GM23248 (cell line): Measurements from ENCODE around the gene ESYT2. TPM values are rescaled to one million over a fixed set of nuclear protein-coding genes. Genes with fewer than 3 reads are reported as not detected.

Experiments
- DNase-seq: peaks from one replicate; pipeline ENCODE4 v3.0.0-alpha.2; 2015
- H2AFZ ChIP-seq: fragments of 200-600 bp; sonication (generic); 2 replicates; pipeline ENCODE4 v1.6.1; 2016; ENCODE audit warnings: antibody characterized with exemption
- H3F3A ChIP-seq: fragments of 200-600 bp; sonication (generic); 2 replicates; pipeline ENCODE4 v1.6.1; 2016; ENCODE audit warnings: mild to moderate bottlenecking, antibody characterized with exemption, mixed run types; ENCODE audit not compliant: insufficient read depth
- H3K27ac ChIP-seq: fragments of 200-600 bp; sonication (generic); 2 replicates; pipeline ENCODE4 v1.5.1; 2016; ENCODE audit warnings: mild to moderate bottlenecking
- H3K27me3 ChIP-seq: fragments of 200-600 bp; sonication (generic); replicated peaks from 2 replicates; pipeline ENCODE4 v1.6.1; 2016; ENCODE audit warnings: mild to moderate bottlenecking; ENCODE audit not compliant: insufficient read depth
- H3K36me3 ChIP-seq: fragments of 200-600 bp; sonication (generic); 2 replicates; pipeline ENCODE4 v1.6.1; 2016; ENCODE audit warnings: low read depth, mild to moderate bottlenecking
- H3K4me1 ChIP-seq: fragments of 200-600 bp; sonication (generic); 2 replicates; pipeline ENCODE4 v1.6.1; 2016; ENCODE audit warnings: mild to moderate bottlenecking; ENCODE audit not compliant: insufficient read depth
- H3K4me2 ChIP-seq: fragments of 200-600 bp; sonication (generic); one replicate; pipeline ENCODE4 v1.6.1; 2016; ENCODE audit warnings: mild to moderate bottlenecking; ENCODE audit not compliant: unreplicated experiment
- H3K4me3 ChIP-seq: fragments of 200-600 bp; sonication (generic); 2 replicates; pipeline ENCODE4 v1.5.1; 2016; ENCODE audit warnings: mild to moderate bottlenecking
- H3K79me2 ChIP-seq: fragments of 200-600 bp; sonication (generic); 2 replicates; pipeline ENCODE4 v1.6.1; 2016; ENCODE audit warnings: mild to moderate bottlenecking; ENCODE audit not compliant: insufficient read depth
- H3K9ac ChIP-seq: fragments of 200-600 bp; sonication (generic); 2 replicates; pipeline ENCODE4 v1.6.1; 2016; ENCODE audit warnings: mild to moderate bottlenecking
- H3K9me2 ChIP-seq: fragments of 200-600 bp; sonication (generic); 2 replicates; pipeline ENCODE4 v1.6.1; 2016; ENCODE audit warnings: mixed run types, mild to moderate bottlenecking, moderate library complexity; ENCODE audit not compliant: insufficient read depth
- H3K9me3 ChIP-seq: fragments of 200-600 bp; sonication (generic); one replicate; pipeline ENCODE4 v1.6.1; 2017; ENCODE audit warnings: low read depth
- H4K20me1 ChIP-seq: fragments of 200-600 bp; sonication (generic); 2 replicates; pipeline ENCODE4 v1.6.0; 2016; ENCODE audit not compliant: insufficient read depth
- EZH2 ChIP-seq: fragments of 200-600 bp; sonication (generic); IDR thresholded peaks from 2 replicates; pipeline ENCODE4 v1.6.1; 2018; ENCODE audit warnings: antibody characterized with exemption, mild to moderate bottlenecking; ENCODE audit not compliant: insufficient read depth, poor library complexity, severe bottlenecking
- EZH2phosphoT487 ChIP-seq: fragments of 200-600 bp; sonication (generic); IDR thresholded peaks from 2 replicates; pipeline ENCODE4 v1.6.1; 2018; ENCODE audit warnings: antibody characterized with exemption, moderate library complexity, mild to moderate bottlenecking, low read depth; ENCODE audit not compliant: insufficient read depth
- WGBS, 2 experiments: methylation state at CpG; one replicate each; pipeline ENCODE4 v1.1.6; 2015 to 2017; ENCODE audit warnings: low lambda C conversion rate in 2 of 2, low coverage in 1 of 2; ENCODE audit errors: missing lambda C conversion rate in 2 of 2; 5-methylcytosine and 5-hydroxymethylcytosine counted together
- in situ Hi-C: fragments of 300-500 bp; cut with MboI; formaldehyde crosslinking; loops from 2 replicates; pipeline ENCODE4 v1.15.0; 2020
- polyA plus RNA-seq: library from polyadenylated mRNA; unstranded; fragments of >200 nt; fragmentation: Nextera tagmentation; extraction: Ambion mirVana; gene quantifications from 2 replicates; pipeline ENCODE4 v1.2.1, GENCODE V29; 2016
- total RNA-seq: library from RNA; depleted of rRNA; stranded (reverse); fragments of >200 nt; shearing (Covaris generic); gene quantifications from 2 replicates; pipeline ENCODE4 v1.2.3, GENCODE V29; 2014

The ESYT2 gene
- total and polyA plus RNA-seq, 2 experiments from 2014 or later: 49.9 to 129 TPM

DNA sequence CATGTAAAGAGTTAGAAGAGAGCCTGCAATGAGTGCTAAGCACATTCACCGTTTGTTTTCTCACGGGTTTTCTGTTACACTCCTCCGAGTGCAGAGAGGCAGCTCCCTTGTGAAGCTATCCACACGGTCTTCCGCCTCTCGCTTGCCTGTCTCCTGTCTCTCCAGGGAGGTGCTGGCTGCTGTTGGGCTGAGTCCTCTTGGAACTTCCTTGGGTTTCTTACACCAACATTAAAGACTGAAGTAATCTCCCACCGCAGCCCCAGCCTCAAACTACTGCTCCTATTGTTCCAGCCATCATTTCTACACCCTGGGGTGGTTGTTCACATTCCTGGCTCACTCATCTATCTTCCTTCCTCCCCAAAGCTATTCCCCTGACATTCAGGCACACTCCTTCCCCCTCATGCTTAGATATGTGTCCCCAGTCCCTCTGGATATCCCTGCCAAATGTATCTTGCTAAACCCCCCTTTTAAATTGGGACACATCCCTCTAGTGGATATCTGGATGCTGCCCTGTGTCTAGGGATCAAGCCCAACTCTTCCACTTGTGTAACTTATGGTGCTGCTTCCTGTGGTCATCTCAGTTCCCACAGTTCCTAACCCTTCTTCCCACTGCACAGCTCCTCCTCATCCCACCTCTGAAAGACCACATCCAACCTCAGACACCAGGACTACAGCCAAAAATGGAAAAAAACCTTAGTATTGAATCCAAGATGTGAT lies 14.1 kb downstream of the ESYT2 start:
- no peak overlapping the region for H3K9ac ChIP-seq
- H4K20me1 ChIP-seq: 0 out of 2 replicates have a peak, but pooled peaks cover 4% of the 10 kb centered on the region
- TF ChIP-seq EZH2 (no peak), EZH2phosphoT487 (no peak)
- no peak for DNase-seq
- H3K9me3 ChIP-seq: no peaks in the 10 kb centered on the region
- H2AFZ ChIP-seq: no peak overlapping the region
- no peak overlapping the region for H3K4me3 ChIP-seq
- in situ Hi-C loops: no loop called here
- H3K9me2 ChIP-seq: no peaks in the 10 kb centered on the region
- 80 to 86% methylated on average over 7 of the region's 7 CpGs for WGBS, 2 experiments
- H3K4me2 ChIP-seq: no peak overlapping the region
- H3K79me2 ChIP-seq: peaks cover 88% of the 10 kb centered on the region
- H3K4me1 ChIP-seq: peaks cover 55% of the 10 kb centered on the region
- H3F3A ChIP-seq: peaks cover 38% of the 10 kb centered on the region
- no peaks in the 10 kb centered on the region for H3K36me3 ChIP-seq
- peak overlapping the region; percentile 99; the same call in 1 of the 2 replicates for H3K27ac ChIP-seq
- H3K27me3 ChIP-seq: no peaks in the 10 kb centered on the region

GRCh38 chr7:158814637-158815036 lies 14.7 kb downstream of the ESYT2 start:
- no peaks in the 10 kb centered on the region for H3K9me3 ChIP-seq
- in situ Hi-C loops: no loop called here
- no peak overlapping the region for H3K4me3 ChIP-seq
- 97 to 100% methylated on average over 2 of the region's 2 CpGs for WGBS, 2 experiments
- H2AFZ ChIP-seq: no peak overlapping the region
- TF ChIP-seq EZH2 (no peak), EZH2phosphoT487 (no peak)
- H3K9ac ChIP-seq: no peak overlapping the region
- no peak overlapping the region for H3K27ac ChIP-seq
- H3K79me2 ChIP-seq: peaks cover 88% of the 10 kb centered on the region
- no peaks in the 10 kb centered on the region for H3K36me3 ChIP-seq
- H4K20me1 ChIP-seq: 0 out of 2 replicates have a peak, but pooled peaks cover 4% of the 10 kb centered on the region
- H3K27me3 ChIP-seq: no peaks in the 10 kb centered on the region
- H3F3A ChIP-seq: peaks cover 32% of the 10 kb centered on the region
- no peak for DNase-seq
- H3K4me2 ChIP-seq: no peak overlapping the region
- no peaks in the 10 kb centered on the region for H3K9me2 ChIP-seq
- peaks cover 49% of the 10 kb centered on the region for H3K4me1 ChIP-seq

- Histone ChIP-seq H3K9ac (no peak overlapping the region), H3K4me3 (no peak overlapping the region), H3F3A (peaks cover 19% of the 10 kb centered on the region), H3K27ac (no peak overlapping the region), H3K36me3 (peaks cover 7% of the 10 kb centered on the region; the same call in 1 of the 2 replicates), H3K4me1 (peaks cover 35% of the 10 kb centered on the region), H3K9me3 (no peaks in the 10 kb centered on the region), H3K9me2 (no peaks in the 10 kb centered on the region), H3K4me2 (no peak overlapping the region), H3K27me3 (no peaks in the 10 kb centered on the region), H3K79me2 (peaks cover 99% of the 10 kb centered on the region), H4K20me1 (0 out of 2 replicates have a peak, but pooled peaks cover 4% of the 10 kb centered on the region), H2AFZ (no peak overlapping the region)
- TF ChIP-seq EZH2phosphoT487: no peak
- TF ChIP-seq EZH2: no peak
- DNase-seq: no peak
- WGBS, 2 experiments: 95 to 98% methylated on average over 5 of the region's 5 CpGs
- in situ Hi-C loops: no loop called here
Observed at GRCh38 chr7:158812684-158813083, 16.6 kb downstream of the ESYT2 start.

DNA sequence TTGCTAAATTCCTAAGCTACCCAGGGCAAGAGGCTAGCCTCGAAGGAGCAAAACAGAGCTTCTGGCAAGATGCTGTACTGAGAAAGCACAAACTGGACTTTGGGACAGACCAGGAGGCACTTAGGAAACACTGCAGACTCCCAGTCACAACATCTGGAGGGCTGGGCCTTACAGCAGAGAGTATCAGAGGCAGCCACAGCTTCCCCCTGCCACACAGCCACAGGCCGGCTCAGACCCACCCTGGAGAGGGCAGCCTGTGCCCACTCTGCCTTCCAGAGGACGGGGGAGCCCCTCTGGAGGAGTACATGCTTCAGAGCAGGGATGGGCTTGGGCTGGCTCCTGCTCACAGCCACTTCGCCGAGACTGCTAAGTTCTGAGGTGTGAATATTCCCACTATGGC lies 17.4 kb downstream of the ESYT2 start:
- in situ Hi-C loops: no loop called here
- Histone ChIP-seq H3K4me1 (peaks cover 28% of the 10 kb centered on the region), H3K4me3 (no peak overlapping the region), H3F3A (peaks cover 11% of the 10 kb centered on the region), H3K79me2 (peaks cover 99% of the 10 kb centered on the region), H3K36me3 (peaks cover 11% of the 10 kb centered on the region; the same call in 1 of the 2 replicates), H3K9me2 (no peaks in the 10 kb centered on the region), H2AFZ (no peak overlapping the region), H4K20me1 (0 out of 2 replicates have a peak, but pooled peaks cover 4% of the 10 kb centered on the region), H3K9me3 (no peaks in the 10 kb centered on the region), H3K4me2 (no peak overlapping the region), H3K27ac (peak overlapping the region; percentile 58), H3K9ac (peak overlapping the region; percentile 15; the same call in 1 of the 2 replicates), H3K27me3 (no peaks in the 10 kb centered on the region)
- peak; percentile 34 for DNase-seq
- WGBS, 2 experiments: 27 to 32% methylated on average over 5 of the region's 5 CpGs
- no peak for TF ChIP-seq EZH2
- no peak for TF ChIP-seq EZH2phosphoT487
